GM19025 (cell line): Measurements from ENCODE around the gene LRFN3.
"Not testable (repeated sequence)": the region's sequence is repeated elsewhere in the genome, so short reads cannot be mapped to it uniquely, and the experiment has no call there.

ENCODE experiments used
- ATAC-seq: cut with Tn5 transposase; IDR thresholded peaks from one replicate; pipeline ENCODE4 v1.9.1; 2021; ENCODE audit warnings: mild to moderate bottlenecking, low read depth, moderate library complexity; ENCODE audit not compliant: unreplicated experiment

LRFN3 gene

DNA sequence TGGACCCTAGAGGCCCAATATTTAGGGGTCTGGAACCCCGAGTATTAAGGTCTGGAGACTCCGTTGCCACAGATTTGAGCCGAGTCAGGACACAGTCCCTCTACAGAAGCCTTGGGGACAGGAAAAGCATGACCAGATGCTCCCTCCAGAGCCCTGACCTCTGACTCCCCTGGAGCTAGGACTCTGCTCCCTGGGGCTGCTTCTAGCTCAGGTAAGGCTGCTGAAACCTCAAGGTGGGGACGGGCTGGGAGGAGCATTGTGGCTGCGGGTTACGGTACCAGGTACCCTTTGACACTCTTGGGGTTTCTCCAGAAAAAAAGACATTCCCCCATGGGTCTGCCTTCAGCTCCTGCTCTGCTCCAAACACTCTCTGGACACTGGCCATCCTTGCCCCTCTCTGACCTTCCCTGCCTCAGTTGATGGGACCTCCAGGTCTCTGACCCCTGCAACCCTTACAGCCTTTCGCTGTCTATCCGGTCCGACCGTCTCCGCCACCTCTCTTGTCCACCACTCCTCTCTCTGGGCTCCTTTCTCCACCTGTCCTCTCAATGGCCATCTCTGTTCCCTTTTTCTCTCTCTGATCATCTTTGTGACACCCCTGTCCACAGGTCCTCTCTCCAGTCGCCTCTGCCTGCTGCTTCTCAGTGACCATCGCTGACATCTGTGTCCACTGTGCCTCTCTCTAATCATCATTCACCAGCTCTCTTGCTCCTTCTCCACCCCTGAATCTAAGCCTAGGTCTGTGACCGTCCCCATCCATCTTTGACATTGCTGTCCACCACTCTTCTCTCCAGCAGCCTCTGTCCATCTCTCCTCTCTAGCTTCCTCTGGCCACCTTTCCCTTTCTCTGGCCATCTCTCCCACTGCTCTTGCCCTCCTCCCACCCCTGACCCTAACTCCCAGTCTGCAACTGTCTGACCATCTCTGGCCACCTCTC is 1.4 kb downstream of the LRFN3 start:
- ATAC-seq: no peak

- ATAC-seq: no peak
Measured at GRCh38 chr19:35938282-35939224, 2.4 kb downstream of the LRFN3 start.

DNA sequence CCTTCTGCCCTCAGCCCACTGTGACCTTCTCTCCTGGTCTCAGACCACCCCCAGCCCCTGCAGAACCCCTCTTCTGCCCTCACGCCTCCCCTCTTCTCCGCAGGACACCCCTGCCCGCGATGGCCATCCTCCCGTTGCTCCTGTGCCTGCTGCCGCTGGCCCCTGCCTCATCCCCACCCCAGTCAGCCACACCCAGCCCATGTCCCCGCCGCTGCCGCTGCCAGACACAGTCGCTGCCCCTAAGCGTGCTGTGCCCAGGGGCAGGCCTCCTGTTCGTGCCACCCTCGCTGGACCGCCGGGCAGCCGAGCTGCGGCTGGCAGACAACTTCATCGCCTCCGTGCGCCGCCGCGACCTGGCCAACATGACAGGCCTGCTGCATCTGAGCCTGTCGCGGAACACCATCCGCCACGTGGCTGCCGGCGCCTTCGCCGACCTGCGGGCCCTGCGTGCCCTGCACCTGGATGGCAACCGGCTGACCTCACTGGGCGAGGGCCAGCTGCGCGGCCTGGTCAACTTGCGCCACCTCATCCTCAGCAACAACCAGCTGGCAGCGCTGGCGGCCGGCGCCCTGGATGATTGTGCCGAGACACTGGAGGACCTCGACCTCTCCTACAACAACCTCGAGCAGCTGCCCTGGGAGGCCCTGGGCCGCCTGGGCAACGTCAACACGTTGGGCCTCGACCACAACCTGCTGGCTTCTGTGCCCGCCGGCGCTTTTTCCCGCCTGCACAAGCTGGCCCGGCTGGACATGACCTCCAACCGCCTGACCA is 3.3 kb downstream of the LRFN3 start:
- no peak for ATAC-seq

DNA sequence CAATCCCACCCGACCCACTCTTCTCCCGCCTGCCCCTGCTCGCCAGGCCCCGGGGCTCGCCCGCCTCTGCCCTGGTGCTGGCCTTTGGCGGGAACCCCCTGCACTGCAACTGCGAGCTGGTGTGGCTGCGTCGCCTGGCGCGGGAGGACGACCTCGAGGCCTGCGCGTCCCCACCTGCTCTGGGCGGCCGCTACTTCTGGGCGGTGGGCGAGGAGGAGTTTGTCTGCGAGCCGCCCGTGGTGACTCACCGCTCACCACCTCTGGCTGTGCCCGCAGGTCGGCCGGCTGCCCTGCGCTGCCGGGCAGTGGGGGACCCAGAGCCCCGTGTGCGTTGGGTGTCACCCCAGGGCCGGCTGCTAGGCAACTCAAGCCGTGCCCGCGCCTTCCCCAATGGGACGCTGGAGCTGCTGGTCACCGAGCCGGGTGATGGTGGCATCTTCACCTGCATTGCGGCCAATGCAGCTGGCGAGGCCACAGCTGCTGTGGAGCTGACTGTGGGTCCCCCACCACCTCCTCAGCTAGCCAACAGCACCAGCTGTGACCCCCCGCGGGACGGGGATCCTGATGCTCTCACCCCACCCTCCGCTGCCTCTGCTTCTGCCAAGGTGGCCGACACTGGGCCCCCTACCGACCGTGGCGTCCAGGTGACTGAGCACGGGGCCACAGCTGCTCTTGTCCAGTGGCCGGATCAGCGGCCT is 4.1 kb downstream of the LRFN3 start:
- ATAC-seq: no peak

- ATAC-seq: no peak
Measured at GRCh38 chr19:35940839-35941238, 4.7 kb downstream of the LRFN3 start.

DNA sequence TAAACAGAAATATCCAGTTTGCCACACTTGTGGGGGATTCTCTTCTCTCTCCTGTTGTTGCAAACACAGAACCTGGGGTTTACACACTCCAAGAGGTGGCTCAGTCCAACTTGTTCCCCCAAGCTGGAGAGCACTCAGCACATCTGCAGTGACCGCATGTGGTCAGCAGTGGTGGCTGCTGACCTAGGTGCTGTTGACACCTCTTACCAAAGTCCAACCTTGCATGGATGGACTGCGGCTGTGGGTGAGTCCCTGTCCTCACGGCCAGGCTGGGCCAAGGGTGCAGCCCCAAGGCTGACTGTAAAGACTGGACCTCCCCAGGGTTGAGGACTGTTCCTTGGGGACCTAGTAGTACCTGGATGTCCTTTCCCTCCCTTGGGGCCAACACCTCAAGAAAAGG is 6.1 kb downstream of the LRFN3 start:
- no peak for ATAC-seq

DNA sequence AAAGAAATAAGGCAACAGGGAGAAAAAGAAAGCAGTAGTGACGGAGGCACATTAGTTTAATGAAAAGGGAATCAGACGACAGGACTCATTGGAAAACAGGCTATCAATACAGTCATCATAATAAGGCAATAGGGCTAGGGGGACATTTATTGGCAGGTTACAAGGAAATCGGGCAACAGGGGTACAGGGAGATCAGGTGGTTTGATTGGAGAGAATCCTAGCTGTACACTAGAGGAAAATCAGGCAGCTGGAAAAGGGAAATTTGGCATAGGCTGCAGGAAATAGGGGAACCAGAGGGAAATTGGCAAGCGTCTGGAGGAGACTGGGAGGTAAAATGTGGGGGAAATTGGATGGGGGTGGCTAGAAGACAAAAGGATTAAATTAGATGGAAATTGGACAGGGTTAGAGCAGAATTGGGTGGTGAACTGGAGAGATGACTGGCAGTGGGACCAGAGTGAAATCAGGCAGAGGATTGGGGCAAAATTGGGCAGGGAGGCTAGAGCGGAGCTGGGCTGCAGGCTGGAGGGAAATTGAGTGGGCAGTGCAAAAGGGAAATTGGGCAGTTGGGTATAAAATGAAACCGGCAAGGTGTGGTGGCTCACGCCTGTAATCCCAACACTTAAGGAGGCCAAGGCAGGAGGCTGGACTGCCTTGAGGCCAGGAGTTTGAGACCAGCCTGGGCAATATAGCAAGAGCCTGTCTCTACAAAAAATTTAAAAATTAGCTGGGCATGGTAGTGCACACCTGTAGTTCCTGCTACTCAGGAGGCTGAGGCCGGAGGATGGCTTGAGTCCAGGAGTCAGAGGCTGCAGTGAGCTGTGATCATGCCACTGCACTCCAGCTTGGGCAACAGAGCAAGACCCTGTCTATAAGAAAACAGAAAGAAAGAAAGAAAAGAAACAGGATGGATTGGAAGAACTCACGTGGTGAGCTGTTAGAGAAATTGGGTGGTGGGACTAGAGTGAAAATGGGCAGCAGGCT is 7.4 kb downstream of the LRFN3 start:
- no peak for ATAC-seq

- no peak for ATAC-seq
Measured at GRCh38 chr19:35944556-35944955, 8.4 kb downstream of the LRFN3 start.

DNA sequence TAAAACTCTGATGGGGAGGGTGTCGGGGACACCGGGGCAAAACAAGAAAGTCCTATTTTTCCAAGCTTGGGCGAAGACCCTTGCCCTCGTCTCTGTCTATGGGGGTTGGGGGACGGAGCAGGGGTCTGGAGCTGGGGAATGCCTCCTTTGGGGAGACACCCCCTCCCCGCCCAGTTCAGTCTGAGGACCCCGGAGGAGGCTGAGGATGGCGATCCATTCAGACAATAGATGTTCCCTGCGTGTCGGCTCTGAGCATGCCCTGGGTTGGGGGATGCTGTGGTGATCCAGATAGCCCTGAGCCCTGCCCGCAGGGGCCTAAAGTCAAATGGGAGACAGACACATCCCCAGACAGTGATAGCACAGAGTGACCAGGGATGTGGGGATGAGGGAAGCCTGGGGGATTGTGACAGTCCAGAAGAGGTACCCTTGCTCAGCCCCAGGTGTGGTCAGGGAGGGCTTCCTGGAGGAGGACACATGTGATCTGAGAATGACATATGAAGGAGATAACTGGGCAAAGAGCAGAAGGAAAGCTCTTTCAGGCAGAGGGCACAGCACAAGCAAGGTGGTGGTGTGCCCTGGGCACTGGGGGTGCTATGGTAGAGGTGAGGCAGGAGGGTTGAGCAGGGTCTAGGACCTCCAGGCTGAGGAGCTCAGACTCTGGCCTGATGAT is 9.1 kb downstream of the LRFN3 start:
- ATAC-seq: no peak

GRCh38 chr19:35946203-35946602 is 10.0 kb downstream of the LRFN3 start:
- no peak for ATAC-seq

DNA sequence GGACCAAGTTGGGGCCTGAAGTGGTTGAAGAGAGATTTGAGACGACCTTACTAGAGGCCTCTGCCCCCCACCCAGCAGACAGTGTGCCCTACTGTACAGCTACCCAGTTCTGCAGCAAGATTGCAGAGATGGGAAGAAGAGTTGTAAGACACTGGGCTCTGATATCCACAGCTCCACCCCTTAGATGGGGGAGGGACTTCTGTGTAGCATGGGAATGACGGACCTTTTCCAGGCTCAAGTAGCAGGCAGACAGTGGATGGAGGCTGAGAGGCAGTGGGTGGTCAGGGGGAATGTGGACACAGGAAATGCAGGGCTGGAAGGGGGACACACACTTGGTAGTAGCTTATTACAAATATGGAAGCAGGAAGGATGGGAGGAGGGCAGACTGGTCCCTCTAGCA is 13.0 kb downstream of the LRFN3 start:
- no peak for ATAC-seq

DNA sequence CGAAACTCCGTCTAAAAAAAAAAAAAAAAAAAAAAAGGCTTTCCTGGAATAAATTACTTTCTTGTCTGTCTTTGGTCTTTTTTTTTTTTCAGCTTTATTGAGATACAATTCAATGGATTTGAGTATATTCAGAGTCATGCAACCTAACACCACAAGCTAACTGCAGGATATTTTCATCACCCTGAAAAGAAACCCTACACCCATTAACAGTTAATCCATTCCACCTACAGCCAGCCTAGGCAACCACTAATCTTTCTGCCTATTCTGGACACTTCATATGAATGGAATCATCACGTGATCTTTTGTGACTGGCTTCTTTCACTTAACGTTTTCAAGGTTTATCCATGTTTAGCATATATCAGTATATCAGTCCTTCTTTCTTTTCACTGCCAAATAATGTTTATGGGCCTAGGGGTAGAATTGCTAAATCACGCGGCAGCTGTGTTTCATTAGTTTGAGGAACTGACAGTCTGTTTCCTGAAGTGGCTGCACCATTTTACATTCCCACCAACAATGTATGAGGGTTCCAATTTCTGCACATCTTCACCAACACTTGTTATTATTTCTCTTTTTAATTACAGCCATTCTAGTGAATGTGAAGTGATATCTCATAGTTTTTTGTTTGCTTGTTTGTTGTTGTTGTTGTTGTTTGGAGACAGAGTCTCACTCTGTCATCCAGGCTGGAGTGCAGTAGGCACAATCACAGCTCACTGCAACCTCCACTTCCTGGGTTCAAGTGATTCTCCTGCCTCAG is 19.9 kb downstream of the LRFN3 start:
- ATAC-seq: no peak

DNA sequence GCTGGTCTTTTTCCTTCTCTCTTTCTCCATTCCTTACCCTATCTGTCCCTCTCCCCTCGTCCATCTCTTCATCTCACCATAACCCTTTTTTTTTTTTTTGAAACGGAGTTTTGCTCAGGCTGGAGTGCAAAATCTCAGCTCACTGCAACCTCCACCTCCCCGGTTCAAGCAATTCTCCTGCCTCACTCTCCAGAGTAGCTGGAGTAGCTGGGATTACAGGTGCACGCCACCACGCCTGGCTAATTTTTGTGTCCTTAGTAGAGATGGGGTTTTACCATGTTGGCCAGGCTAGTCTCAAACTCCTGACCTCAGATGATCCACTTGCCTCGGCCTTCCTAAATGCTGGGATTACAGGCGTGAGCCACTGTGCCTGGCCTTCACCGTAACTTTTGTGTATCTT is 21.2 kb downstream of the LRFN3 start:
- not testable (repeated sequence) for ATAC-seq

DNA sequence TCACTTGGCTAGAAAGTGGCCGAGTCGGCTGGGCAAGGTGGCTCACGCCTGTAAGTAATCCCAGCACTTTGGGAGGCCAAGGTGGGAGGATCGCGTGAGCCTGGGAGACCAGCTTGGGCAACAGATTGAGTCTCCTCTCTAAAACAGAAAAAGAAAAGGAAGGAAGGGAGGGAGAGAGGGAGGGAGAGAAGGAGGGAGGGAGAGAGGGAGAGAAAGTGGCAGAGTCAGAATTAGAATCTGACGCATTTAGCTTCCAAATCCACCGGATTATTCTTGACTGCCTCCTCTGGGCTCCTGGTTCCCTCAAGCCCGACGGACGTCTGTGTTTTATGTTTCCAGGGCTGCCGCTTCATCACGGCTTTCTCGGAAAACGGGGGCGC is 22.5 kb downstream of the LRFN3 start:
- no peak for ATAC-seq

DNA sequence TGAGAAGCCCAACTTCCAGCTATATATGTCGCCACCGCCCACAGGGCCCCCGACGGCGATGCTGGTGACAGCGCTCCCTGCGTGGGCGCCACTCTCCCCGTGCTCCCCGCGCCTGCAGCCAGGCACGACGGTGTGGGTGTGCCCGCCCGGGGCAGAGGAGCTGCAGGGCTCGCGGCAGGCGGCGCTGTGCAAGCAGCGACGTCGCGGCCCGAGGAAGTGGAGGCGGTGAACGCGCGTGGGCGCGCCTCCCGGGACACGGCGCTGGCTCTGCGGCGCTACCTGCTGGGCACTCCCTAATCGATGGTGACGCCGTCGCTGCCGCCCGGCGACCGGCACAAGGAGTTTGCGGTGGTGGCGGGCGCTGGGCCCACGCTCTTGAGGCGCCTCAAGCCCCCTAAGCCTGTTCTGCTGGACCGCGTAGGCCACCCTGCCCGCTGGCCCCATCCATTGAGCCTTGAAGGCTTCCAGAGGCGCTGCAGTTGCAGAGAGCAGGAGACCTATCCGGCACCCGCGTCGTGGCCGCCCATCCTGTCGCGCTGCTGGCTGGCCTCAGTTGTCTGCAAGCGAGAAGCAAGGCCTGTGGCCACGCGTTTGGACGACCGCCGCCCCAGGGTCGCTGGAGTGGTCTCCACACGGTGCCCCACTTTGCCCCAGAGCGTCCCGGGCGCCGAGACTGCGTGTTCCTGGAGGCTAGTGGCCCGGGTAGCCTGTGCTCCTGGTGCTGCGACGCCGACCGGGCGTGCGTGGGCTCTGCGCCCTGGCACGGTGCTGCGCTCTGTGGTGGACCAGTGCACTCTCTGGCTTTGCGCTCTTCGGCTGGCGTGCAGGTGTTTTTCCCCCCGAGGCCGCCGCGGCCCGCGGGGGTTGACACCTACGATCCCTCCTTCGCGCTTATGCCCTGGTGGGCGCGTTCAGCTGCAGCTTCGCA is 23.1 kb downstream of the LRFN3 start:
- no peak for ATAC-seq

DNA sequence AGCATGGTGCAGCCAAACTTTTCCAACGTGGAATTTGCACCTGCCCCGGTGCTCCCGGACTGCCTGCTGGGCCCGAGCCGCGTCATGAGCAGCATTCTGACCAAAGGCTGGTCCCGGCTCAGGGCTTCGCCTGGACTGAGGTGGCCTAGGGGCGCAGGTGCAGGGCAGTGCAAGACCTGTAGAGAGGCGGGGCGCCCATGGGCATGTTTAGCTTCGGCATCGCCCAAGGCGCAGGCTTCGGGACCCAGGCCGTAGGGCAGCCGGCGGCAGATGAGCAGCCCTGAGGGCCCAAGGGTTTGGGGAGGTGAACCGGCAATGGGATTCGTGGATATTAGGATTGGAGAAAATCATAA is 23.8 kb downstream of the LRFN3 start:
- ATAC-seq: no peak
